Thoracic aorta (tissue), 2 donors: Measurements from ENCODE around the gene SCAMP4. TPM values are rescaled to one million over a fixed set of nuclear protein-coding genes. Genes with fewer than 3 reads are reported as not detected.

ENCODE experiments used
- ATAC-seq: fragments of 150-250 bp; one replicate; pipeline ENCODE4 v1.8.0; 2017; ENCODE audit warnings: low read depth; ENCODE audit not compliant: insufficient number of reproducible peaks, low FRiP score
- DNase-seq: peaks from one replicate; pipeline ENCODE4 v3.0.0-alpha.2; 2020; ENCODE audit warnings: low spot score
- H3K27ac ChIP-seq, 2 donors: fragments of 200-600 bp; sonication (generic); 1 replicate in 1 of 2; 2 replicates in 1 of 2; pipeline ENCODE4 v1.5.1; 2016; ENCODE audit warnings: mild to moderate bottlenecking in 2 of 2, moderate library complexity in 2 of 2
- H3K27me3 ChIP-seq: fragments of 200-600 bp; sonication (generic); replicated peaks from 2 replicates; pipeline ENCODE4 v1.6.0; 2016; ENCODE audit warnings: mild to moderate bottlenecking; ENCODE audit not compliant: insufficient read depth
- H3K36me3 ChIP-seq: fragments of 200-600 bp; sonication (generic); one replicate; pipeline ENCODE4 v1.5.1; 2016
- H3K4me1 ChIP-seq, 2 donors: fragments of 200-600 bp; sonication (generic); 1 replicate in 1 of 2; 2 replicates in 1 of 2; pipeline versions ENCODE4 v1.5.1 to v1.6.0; 2016; ENCODE audit warnings: low read depth in 2 of 2, mild to moderate bottlenecking in 1 of 2; ENCODE audit not compliant: control insufficient read depth in 1 of 2
- H3K4me3 ChIP-seq: fragments of 200-600 bp; sonication (generic); 2 replicates; pipeline ENCODE4 v1.5.1; 2016; ENCODE audit warnings: mild to moderate bottlenecking
- H3K9me3 ChIP-seq: fragments of 200-600 bp; sonication (generic); 2 replicates; pipeline ENCODE4 v1.5.1; 2016
- CTCF ChIP-seq: fragments of 200-600 bp; sonication (generic); IDR thresholded peaks from one replicate; pipeline ENCODE4 v1.5.1; 2019; ENCODE audit warnings: antibody characterized with exemption
- total RNA-seq, 2 donors: library from RNA; depleted of rRNA; stranded (reverse); fragments of >200 nt; gene quantifications; one replicate each; pipeline versions ENCODE4 v1.1.0 to v1.2.3, GENCODE V29; 2016

Gene SCAMP4
- total RNA-seq, 2 donors from 2014 or later = 44.1 to 73.7 TPM

GRCh38 chr19:1863638-1864479, 41.3 kb upstream of the SCAMP4 start:
- ATAC-seq = peak; percentile 62

GRCh38 chr19:1864480-1865171, 40.6 kb upstream of the SCAMP4 start:
- ATAC-seq = no peak

More at GRCh38 chr19:1863638-1864479, 41.3 kb upstream of the SCAMP4 start:
- no peak for TF ChIP-seq CTCF
- DNase-seq = peak; percentile 70
- Histone ChIP-seq H3K36me3 (no peaks in the 10 kb centered on the region), H3K4me1 (peaks cover 26 to 40% of the 10 kb centered on the region in 2 donors), H3K9me3 (no peaks in the 10 kb centered on the region), H3K4me3 (peak overlapping the region; percentile 93), H3K27me3 (no peaks in the 10 kb centered on the region), H3K27ac (peak overlapping the region; percentile 68 to 86)

GRCh38 chr19:1865172-1866010, 39.8 kb upstream of the SCAMP4 start:
- H3K27me3 ChIP-seq = no peaks in the 10 kb centered on the region
- H3K9me3 ChIP-seq = no peaks in the 10 kb centered on the region
- H3K4me1 ChIP-seq = peaks cover 19 to 29% of the 10 kb centered on the region in 2 donors
- H3K27ac ChIP-seq = peak overlapping the region; percentile 68 to 86
- DNase-seq (no peak), ATAC-seq (no peak)
- no peaks in the 10 kb centered on the region for H3K36me3 ChIP-seq
- peak overlapping the region; percentile 93 for H3K4me3 ChIP-seq
- no peak for TF ChIP-seq CTCF

More at GRCh38 chr19:1864480-1865171, 40.6 kb upstream of the SCAMP4 start:
- DNase-seq = no peak
- no peaks in the 10 kb centered on the region for H3K36me3 ChIP-seq
- peak overlapping the region; percentile 68 to 86 for H3K27ac ChIP-seq
- peak; percentile 76 for TF ChIP-seq CTCF
- H3K27me3 ChIP-seq = no peaks in the 10 kb centered on the region
- peaks cover 24 to 37% of the 10 kb centered on the region in 2 donors for H3K4me1 ChIP-seq
- H3K4me3 ChIP-seq = peak overlapping the region; percentile 93
- H3K9me3 ChIP-seq = no peaks in the 10 kb centered on the region

GRCh38 chr19:1866693-1867348, 38.4 kb upstream of the SCAMP4 start:
- no peaks in the 10 kb centered on the region for H3K9me3 ChIP-seq
- H3K27ac ChIP-seq = no peak overlapping the region
- no peak for TF ChIP-seq CTCF
- H3K4me1 ChIP-seq = peaks cover 7 to 15% of the 10 kb centered on the region in 2 donors
- no peak for DNase-seq
- no peaks in the 10 kb centered on the region for H3K36me3 ChIP-seq
- H3K27me3 ChIP-seq = no peaks in the 10 kb centered on the region
- no peak overlapping the region for H3K4me3 ChIP-seq
- no peak for ATAC-seq
